PC-3 (cell line): ENCODE measurements around the gene LINGO3.

ENCODE experiments used
- CTCF ChIP-seq: fragments of 300-600 bp; sonication (generic); conservative IDR thresholded peaks from 2 replicates; pipeline ENCODE4 v1.5.1; 2017; ENCODE audit warnings: antibody characterized with exemption, low read depth, mild to moderate bottlenecking, low read length
- EZH2phosphoT487 ChIP-seq: fragments of 300-600 bp; sonication (generic); IDR thresholded peaks from 2 replicates; pipeline ENCODE4 v1.6.1; 2018; ENCODE audit warnings: mild to moderate bottlenecking, antibody characterized with exemption, low read length, borderline replicate concordance

- TF ChIP-seq CTCF (no peak), EZH2phosphoT487 (no peak)
Observed at GRCh38 chr19:2305452-2306280, 2.3 kb downstream of the LINGO3 start.
